DLD1 (cell line): ENCODE results near the gene CUL1.

Experiments
- in situ Hi-C: cut with HindIII; loops from 2 replicates; pipeline ENCODE4 v1.10.0; 2017; ENCODE audit warnings: low sequenced_read_pairs

The CUL1 gene

DNA sequence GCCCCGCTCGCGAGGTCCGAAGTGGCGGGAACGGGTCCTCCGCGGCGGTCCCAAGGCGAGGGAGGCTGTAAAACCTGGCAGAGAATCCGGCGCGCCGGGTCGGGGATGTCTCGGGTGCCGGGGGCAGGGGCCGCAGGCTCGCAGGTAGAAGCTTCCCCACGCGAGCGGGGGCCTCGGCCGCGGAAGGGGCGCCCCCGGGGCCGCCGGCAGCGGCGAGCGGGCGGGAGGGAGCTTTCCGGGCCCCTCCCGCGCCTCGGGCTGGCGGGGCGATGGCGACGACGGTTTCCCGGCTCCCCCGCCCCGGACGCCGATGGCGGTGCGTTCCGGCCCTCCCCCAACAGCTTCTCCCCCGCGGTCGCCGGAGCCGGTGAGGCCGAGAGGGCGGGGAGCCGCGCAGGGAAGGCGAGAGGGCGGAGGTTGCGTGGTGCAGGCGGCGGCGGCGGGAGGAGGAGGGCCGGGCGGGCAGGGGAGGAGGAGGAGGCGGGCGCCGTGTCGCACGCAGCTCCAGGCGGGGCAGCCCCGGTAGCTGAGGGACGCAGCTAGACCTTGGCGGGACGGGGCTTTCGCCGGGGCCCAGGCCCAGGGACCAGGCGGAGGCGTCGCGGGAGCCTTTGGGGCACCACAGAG lies at the start of gene CUL1:
TSS of gene CUL1 (plus strand) at position 507 of the 627 bp plus-strand sequence. CDS start 31,220 bp downstream, outside the sequence.
- in situ Hi-C loops, result no loop called here

GRCh38 chr7:148650232-148650858 lies 48.4 kb upstream of the CUL1 start:
- in situ Hi-C loops, result no loop called here

GRCh38 chr7:148652773-148653172 lies 45.9 kb upstream of the CUL1 start:
- in situ Hi-C loops, result no loop called here

- in situ Hi-C loops, result no loop called here
Measured at GRCh38 chr7:148657929-148658328, 40.8 kb upstream of the CUL1 start.

DNA sequence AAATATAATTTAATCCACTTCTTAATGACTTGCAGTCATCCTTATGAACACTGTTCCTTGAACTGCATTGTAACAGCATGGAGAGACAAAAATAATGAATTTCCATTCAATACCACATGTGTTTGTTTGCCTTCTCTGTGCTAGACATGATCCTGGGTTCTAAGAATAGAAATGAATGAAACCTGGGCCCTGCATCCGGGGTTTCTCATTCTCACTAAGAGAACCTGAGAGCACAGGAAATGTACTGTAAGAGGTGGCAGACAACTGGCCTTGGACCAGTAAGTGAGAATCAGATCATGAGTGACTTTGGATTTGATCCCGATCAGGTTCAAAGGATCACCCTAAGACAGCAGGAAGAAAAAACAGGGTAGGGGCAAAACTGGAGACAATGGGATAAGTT lies 37.2 kb upstream of the CUL1 start:
- in situ Hi-C loops, result no loop called here

GRCh38 chr7:148662646-148663045 lies 36.1 kb upstream of the CUL1 start:
- in situ Hi-C loops, result no loop called here

DNA sequence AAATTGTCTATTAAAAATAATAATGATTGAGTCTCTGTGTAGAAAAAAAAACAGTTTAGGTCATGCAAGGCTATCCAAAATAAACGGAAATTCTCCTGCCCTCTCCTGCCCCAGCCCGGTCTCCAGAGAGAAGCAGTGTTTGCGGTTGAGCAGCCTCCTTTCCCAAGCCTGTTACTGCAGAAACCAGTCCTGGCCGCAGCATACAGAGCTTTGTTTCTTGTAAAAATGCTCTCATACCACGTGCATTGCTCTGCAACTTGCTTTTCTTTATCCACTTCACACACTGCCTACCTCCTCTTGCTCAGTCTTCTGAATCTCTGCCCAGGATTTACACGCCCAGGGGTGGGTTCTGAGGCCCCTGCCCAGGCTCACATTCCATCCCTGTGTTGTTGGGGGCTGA lies 34.4 kb upstream of the CUL1 start:
- in situ Hi-C loops, result no loop called here

DNA sequence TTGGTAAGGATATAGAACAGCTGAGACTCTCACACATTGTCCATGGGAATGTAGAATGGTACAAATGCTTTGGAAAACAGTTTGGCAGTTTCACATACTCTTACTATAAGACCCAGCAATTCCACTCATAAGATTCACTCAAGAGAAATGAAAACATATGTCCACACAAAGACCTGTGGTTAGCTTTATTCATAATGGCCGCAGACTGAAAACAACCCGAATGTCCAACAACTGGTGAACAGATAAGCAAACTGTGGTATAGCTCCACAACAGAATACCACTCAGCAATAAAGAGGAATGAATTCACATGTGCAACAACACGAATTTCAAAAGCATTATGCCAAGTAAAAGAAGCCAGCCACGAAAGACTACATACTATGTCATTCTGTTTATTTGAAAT lies 33.5 kb upstream of the CUL1 start:
- in situ Hi-C loops, result no loop called here

DNA sequence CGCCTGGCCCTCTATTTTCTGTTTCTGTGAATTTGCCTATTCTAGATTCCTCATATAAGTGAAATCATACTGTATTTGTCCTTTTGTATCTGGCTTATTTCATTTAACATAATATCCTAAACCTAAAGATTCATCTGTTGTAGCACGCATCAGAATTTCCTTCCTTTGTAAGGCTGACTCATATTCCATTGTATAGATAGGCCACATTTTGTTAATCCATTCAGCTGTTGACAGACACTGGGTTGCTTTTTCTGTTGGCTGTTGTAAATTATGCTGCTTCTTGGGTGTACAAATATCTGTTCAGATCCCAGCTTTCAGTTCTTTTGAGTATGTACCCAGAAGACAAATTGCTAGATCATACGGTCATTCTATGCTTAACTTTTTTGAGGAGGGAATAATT lies 28.8 kb upstream of the CUL1 start:
- in situ Hi-C loops, result no loop called here

GRCh38 chr7:148670374-148670773 lies 28.3 kb upstream of the CUL1 start:
- in situ Hi-C loops, result no loop called here

DNA sequence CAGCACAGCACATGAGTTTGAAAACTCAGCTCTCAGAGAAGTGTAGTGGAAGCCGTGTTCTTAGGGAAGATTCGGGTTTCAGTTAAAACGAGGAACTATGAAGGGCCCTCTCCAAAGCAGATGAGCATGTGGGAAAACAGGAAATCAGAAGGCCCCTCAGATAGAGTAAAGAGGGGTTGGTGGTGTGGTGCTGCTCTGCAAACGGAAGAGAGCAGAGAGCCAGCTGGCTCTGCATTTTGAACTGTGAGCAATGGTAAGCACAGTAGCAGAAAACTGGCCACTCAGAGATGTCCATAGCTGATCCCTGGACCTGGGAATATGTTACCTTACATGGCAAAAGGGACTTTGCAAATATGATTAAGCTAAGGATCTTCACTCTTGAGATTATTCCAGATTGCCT lies 27.9 kb upstream of the CUL1 start:
- in situ Hi-C loops, result no loop called here

- in situ Hi-C loops, result no loop called here
Measured at GRCh38 chr7:148672041-148672440, 26.7 kb upstream of the CUL1 start.

GRCh38 chr7:148674689-148675088 lies 24.0 kb upstream of the CUL1 start:
- in situ Hi-C loops, result no loop called here

DNA sequence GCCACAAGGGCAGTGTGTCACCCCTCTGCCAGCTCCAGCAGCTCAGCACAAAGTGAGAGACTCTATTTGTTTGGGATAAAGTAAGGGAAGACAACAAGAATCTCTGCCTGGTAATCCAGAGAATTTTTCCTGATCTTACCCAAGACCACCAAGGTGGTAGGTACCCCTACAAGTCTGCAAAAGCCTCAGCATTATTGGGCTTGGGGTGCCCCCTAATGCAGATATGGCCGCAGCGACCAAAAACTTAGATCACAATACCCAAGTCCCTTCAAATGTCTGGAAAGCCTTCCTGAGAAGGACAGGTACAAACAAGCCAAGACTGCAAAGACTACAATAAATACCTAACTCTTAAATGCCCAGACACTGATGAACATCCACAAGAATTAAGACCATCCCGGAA lies 22.4 kb upstream of the CUL1 start:
- in situ Hi-C loops, result no loop called here

DNA sequence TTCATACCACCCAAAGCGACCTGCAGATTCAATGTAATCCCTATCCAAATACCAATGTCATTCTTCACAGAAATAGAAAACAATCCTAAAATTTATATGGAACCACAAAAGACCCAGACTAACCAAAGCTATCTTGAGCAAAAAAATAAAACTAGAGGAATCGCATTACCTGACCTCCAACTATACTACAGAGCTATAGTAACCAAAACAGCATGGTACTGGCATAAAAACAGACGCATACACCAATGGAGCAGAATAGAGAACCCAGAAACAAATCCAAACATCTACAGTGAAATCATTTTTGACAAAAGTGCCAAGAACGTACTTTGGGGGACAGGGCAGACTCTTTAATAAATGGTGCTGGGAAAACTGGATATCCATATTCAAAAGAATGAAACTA lies 16.9 kb upstream of the CUL1 start:
- in situ Hi-C loops, result no loop called here

DNA sequence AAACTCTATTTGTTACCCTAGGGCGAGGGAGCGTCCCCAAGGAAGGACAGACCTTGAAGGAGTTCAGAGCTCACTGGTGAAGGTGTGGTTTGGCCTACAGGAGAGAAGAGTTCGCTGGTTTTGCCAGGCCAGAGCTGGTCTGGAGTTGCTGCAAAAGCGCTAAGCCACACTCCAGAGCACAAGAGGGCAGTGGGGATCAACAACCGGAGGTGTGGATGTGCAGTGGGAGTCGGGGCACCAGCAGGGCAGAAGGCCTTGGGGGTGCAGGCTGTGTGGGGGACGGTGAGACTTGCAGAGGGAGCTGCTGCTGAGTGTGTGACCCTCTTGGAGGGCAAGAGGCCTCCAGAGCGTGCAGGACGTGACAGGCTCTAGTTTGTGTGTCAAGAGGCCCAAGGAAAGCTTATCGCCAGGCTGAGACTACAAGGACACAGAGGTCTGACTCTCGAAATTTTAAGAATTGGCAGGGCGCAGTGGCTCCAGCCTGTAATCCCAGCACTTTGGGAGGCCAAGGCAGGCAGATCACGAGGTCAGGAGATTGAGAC lies 14.3 kb upstream of the CUL1 start:
- in situ Hi-C loops, result no loop called here

GRCh38 chr7:148686312-148686937 lies 12.3 kb upstream of the CUL1 start:
- in situ Hi-C loops, result no loop called here

- in situ Hi-C loops, result no loop called here
Measured at GRCh38 chr7:148687555-148687954, 11.1 kb upstream of the CUL1 start.

GRCh38 chr7:148688526-148688925 lies 10.2 kb upstream of the CUL1 start:
- in situ Hi-C loops, result no loop called here

DNA sequence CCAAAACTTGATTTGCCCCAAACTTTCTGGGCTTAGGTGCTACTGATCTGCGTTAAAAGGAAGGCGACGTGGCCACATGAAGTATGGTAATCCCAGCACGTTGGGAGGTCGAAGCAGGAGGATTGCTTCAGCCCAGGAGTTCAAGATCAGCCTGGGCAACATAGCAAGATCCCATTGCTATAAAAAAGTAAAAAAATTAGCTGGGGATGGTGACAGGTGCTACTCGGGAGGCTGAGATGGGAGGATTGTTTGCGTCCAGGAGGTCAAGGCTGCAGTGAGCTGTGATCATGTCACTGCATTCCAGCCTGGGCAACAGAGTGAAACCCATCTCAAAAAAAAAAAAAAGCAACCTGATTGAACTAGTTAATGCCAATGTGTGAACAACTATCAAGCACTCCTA lies 5.1 kb upstream of the CUL1 start:
- in situ Hi-C loops, result no loop called here

DNA sequence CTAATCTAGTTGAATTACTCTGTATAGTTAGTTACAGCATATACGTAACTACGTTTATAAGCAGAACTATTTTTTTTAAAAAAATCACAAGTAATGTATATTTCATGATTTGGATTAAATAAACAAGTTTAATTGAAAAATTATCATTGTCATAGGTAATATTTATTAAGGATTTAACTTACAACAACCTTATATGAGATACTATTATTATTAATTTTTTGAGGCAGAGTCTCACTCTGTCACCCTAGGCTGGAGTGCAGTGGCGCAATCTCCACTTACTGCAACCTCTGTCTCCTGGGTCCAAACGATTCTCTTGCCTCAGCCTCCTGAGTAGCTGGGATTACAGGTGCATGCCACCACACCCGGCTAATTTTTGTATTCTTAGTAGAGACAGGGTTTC lies 4.1 kb upstream of the CUL1 start:
- in situ Hi-C loops, result no loop called here

- in situ Hi-C loops, result no loop called here
Measured at GRCh38 chr7:148695953-148696352, 2.8 kb upstream of the CUL1 start.
